ENCODE measurements around the gene FFAR4. TPM values are rescaled to one million over a fixed set of nuclear protein-coding genes. Genes with fewer than 3 reads are reported as not detected.

The FFAR4 gene
- total RNA-seq, 2 experiments from 2014 or later, result not detected

GRCh38 chr10:93579089-93579488 is 12.6 kb downstream of the FFAR4 start:
- Mint-ChIP-seq H3K36me3 (ENCODE audit: low read depth) (no peaks in the 10 kb centered on the region), H3K4me3 (no peak overlapping the region), H3K27ac (no peak overlapping the region), H3K9me3 (peaks cover 8% of the 10 kb centered on the region), H3K4me1 (ENCODE audit: low read depth) (no peaks in the 10 kb centered on the region), H3K27me3 (peaks cover 21% of the 10 kb centered on the region)
- POLR2A ChIA-PET, result no interaction called here
- TF ChIP-seq CTCF (IDR thresholded peaks at IDR 0.05), result no peak
- no peaks in the 10 kb centered on the region for H3K27me3 ChIP-seq (ENCODE audit: control insufficient read depth in 1 of 2, insufficient read depth in 2 of 2, low read length in 2 of 2)
- ATAC-seq (ENCODE audit: poor library complexity), result no peak
- no peaks in the 10 kb centered on the region for H3K9me3 ChIP-seq (ENCODE audit: control insufficient read depth in 1 of 2, insufficient read depth in 1 of 2, low read length in 2 of 2)
- no peaks in the 10 kb centered on the region for H3K4me1 ChIP-seq (ENCODE audit: insufficient read depth, low read length)
- CTCF ChIA-PET, result no interaction called here
- no peaks in the 10 kb centered on the region for H3K36me3 ChIP-seq (ENCODE audit: insufficient read depth, low read length)
- H3K4me3 ChIP-seq (ENCODE audit: low read length), result no peak overlapping the region
- H3K27ac ChIP-seq (ENCODE audit: low read depth in 1 of 2, low read length in 2 of 2), result no peak overlapping the region
- intact Hi-C loops (cut with DNase I, micrococcal nuclease), result no loop called here
- DNase-seq, result no peak

GRCh38 chr10:93579985-93580711 is 13.7 kb downstream of the FFAR4 start:
- Mint-ChIP-seq H3K36me3 (ENCODE audit: low read depth) (no peaks in the 10 kb centered on the region), H3K27me3 (peaks cover 21% of the 10 kb centered on the region), H3K9me3 (peaks cover 8% of the 10 kb centered on the region), H3K4me3 (no peak overlapping the region), H3K27ac (no peak overlapping the region), H3K4me1 (ENCODE audit: low read depth) (no peaks in the 10 kb centered on the region)
- Histone ChIP-seq H3K27me3 (ENCODE audit: control insufficient read depth in 1 of 2, insufficient read depth in 2 of 2, low read length in 2 of 2) (no peaks in the 10 kb centered on the region), H3K4me3 (ENCODE audit: low read length) (no peak overlapping the region), H3K9me3 (ENCODE audit: control insufficient read depth in 1 of 2, insufficient read depth in 1 of 2, low read length in 2 of 2) (no peaks in the 10 kb centered on the region), H3K4me1 (ENCODE audit: insufficient read depth, low read length) (no peaks in the 10 kb centered on the region), H3K36me3 (ENCODE audit: insufficient read depth, low read length) (no peaks in the 10 kb centered on the region), H3K27ac (ENCODE audit: low read depth in 1 of 2, low read length in 2 of 2) (no peak overlapping the region)
- no peak for TF ChIP-seq CTCF (IDR thresholded peaks at IDR 0.05)
- ChIA-PET POLR2A (no interaction called here), CTCF (no interaction called here)
- DNase-seq (no peak), ATAC-seq (ENCODE audit: poor library complexity) (no peak)
- intact Hi-C loops (cut with DNase I, micrococcal nuclease), result no loop called here

GRCh38 chr10:93580828-93581227 is 14.4 kb downstream of the FFAR4 start:
- Histone ChIP-seq H3K9me3 (ENCODE audit: control insufficient read depth in 1 of 2, insufficient read depth in 1 of 2, low read length in 2 of 2) (no peaks in the 10 kb centered on the region), H3K4me3 (ENCODE audit: low read length) (no peak overlapping the region), H3K4me1 (ENCODE audit: insufficient read depth, low read length) (no peaks in the 10 kb centered on the region), H3K36me3 (ENCODE audit: insufficient read depth, low read length) (no peaks in the 10 kb centered on the region), H3K27ac (ENCODE audit: low read depth in 1 of 2, low read length in 2 of 2) (no peak overlapping the region), H3K27me3 (ENCODE audit: control insufficient read depth in 1 of 2, insufficient read depth in 2 of 2, low read length in 2 of 2) (no peaks in the 10 kb centered on the region)
- no peak for DNase-seq
- Mint-ChIP-seq H3K36me3 (ENCODE audit: low read depth) (no peaks in the 10 kb centered on the region), H3K27me3 (peaks cover 21% of the 10 kb centered on the region), H3K9me3 (peaks cover 8% of the 10 kb centered on the region), H3K4me3 (no peak overlapping the region), H3K27ac (no peak overlapping the region), H3K4me1 (ENCODE audit: low read depth) (no peaks in the 10 kb centered on the region)
- ChIA-PET POLR2A (no interaction called here), CTCF (no interaction called here)
- no peak for TF ChIP-seq CTCF (IDR thresholded peaks at IDR 0.05)
- intact Hi-C loops (cut with DNase I, micrococcal nuclease), result no loop called here
- no peak for ATAC-seq (ENCODE audit: poor library complexity)
